ENCODE results near the gene ATP13A2.
A peak's percentile ranks its signal among the peaks of the same experiment; 100 is the strongest.
"Not testable (repeated sequence)": the region's sequence is repeated elsewhere in the genome, so short reads cannot be mapped to it uniquely, and the experiment has no call there.

Gene ATP13A2

GRCh38 chr1:16961297-16962133, 50.2 kb downstream of the ATP13A2 start:
- no peak for DNase-seq (ENCODE audit: low read depth in 3 of 3)

- peak; percentile 57 to 64 (median 58) for DNase-seq (ENCODE audit: low read depth in 3 of 3)
These were observed 51.0 kb downstream of the ATP13A2 start for GRCh38 chr1:16960560-16961296.

- no peak for DNase-seq (ENCODE audit: low read depth in 3 of 3)
These were observed 53.3 kb downstream of the ATP13A2 start for GRCh38 chr1:16958475-16958874.

GRCh38 chr1:16957731-16958130, 54.0 kb downstream of the ATP13A2 start:
- DNase-seq (ENCODE audit: low read depth in 3 of 3) = no peak

- DNase-seq (ENCODE audit: low read depth in 3 of 3) = no peak
These were observed 55.0 kb downstream of the ATP13A2 start for GRCh38 chr1:16956775-16957174.

- DNase-seq (ENCODE audit: low read depth in 3 of 3) = no peak
These were observed 56.5 kb downstream of the ATP13A2 start for GRCh38 chr1:16955186-16955585.

GRCh38 chr1:16954579-16954978, 57.1 kb downstream of the ATP13A2 start:
- no peak for DNase-seq (ENCODE audit: low read depth in 3 of 3)

- DNase-seq (ENCODE audit: low read depth in 3 of 3) = not testable (repeated sequence)
These were observed 59.4 kb downstream of the ATP13A2 start for GRCh38 chr1:16952376-16952775.

GRCh38 chr1:16949026-16949425, 62.7 kb downstream of the ATP13A2 start:
- DNase-seq (ENCODE audit: low read depth in 3 of 3) = not testable (repeated sequence)

- not testable (repeated sequence) for DNase-seq (ENCODE audit: low read depth in 3 of 3)
These were observed 63.3 kb downstream of the ATP13A2 start for GRCh38 chr1:16948282-16948891.

GRCh38 chr1:16946646-16947045, 65.1 kb downstream of the ATP13A2 start:
- no peak for DNase-seq (ENCODE audit: low read depth in 3 of 3)

GRCh38 chr1:16946185-16946584, 65.5 kb downstream of the ATP13A2 start:
- not testable (repeated sequence) for DNase-seq (ENCODE audit: low read depth in 3 of 3)

GRCh38 chr1:16945512-16945911, 66.2 kb downstream of the ATP13A2 start:
- DNase-seq (ENCODE audit: low read depth in 3 of 3) = not testable (repeated sequence)

GRCh38 chr1:16944038-16944437, 67.7 kb downstream of the ATP13A2 start:
- no peak for DNase-seq (ENCODE audit: low read depth in 3 of 3)

- DNase-seq (ENCODE audit: low read depth in 3 of 3) = not testable (repeated sequence)
These were observed 72.1 kb downstream of the ATP13A2 start for GRCh38 chr1:16939386-16940180.

- DNase-seq (ENCODE audit: low read depth in 3 of 3) = no peak
These were observed 73.1 kb downstream of the ATP13A2 start for GRCh38 chr1:16938351-16939321.

- DNase-seq (ENCODE audit: low read depth in 3 of 3) = not testable (repeated sequence)
These were observed 75.1 kb downstream of the ATP13A2 start for GRCh38 chr1:16936580-16936979.

Measured in stimulated activated CD4-positive, alpha-beta T cell treated with anti-CD3 and anti-CD28 coated beads, TNF-alpha, amount 100 ng/mL, for 4 hours (primary cell).